Amygdala (tissue), 56 donors: ENCODE data around the gene NR1I3.
A peak's percentile ranks its signal among the peaks of the same experiment; 100 is the strongest.
"Not testable (repeated sequence)": the region's sequence is repeated elsewhere in the genome, so short reads cannot be mapped to it uniquely, and the experiment has no call there.

Experiments used
- DNase-seq, 56 donors: peaks; one replicate each; lab custom pipeline; 2025; lab: John Stamatoyannopoulos, UW

NR1I3 gene

DNA sequence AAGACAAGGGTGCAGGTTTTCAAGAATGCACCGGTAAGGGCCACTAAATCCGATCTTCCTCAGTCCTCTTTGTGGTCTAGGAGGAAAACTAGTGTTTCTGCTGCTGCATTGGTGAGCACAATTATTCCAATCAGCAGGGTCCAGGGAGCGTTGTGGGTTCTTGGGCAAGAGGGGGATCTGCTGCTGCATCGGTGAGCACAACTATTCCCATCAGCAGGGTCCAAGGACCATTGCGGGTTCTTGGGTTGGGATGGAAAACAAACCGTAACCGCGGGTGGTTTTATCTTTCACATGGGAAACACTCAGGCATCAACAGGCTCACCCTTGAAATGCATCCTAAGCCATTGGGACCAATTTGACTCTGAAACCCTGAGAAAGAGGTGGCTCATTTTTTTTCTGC lies 13.6 kb upstream of the NR1I3 start:
- DNase-seq = no peak

DNA sequence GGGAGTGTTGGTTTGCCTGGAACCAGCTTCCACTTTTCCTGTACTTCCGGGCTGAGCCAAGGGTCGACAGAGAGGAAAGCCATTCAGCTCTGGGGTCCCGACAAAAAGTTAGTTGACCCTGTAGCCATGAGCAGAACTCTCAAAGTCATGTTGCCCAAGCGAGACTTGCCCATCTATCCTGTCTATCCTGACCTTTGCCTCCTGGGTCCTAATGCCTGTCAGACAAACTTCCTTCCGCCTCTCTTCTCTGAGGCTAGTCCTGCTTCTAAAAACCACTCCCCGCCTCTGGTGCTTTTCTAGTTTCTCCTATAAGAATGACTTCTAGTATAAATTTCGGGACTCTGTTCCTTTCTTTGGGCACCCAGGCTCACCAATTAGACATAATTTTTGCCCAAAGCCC lies 12.8 kb upstream of the NR1I3 start:
- no peak for DNase-seq

- not testable (repeated sequence) for DNase-seq
These were observed 12.1 kb upstream of the NR1I3 start for GRCh38 chr1:161250100-161250499.

GRCh38 chr1:161244888-161245287 lies 6.9 kb upstream of the NR1I3 start:
- DNase-seq = no peak

GRCh38 chr1:161242313-161242712 lies 4.3 kb upstream of the NR1I3 start:
- no peak for DNase-seq

GRCh38 chr1:161241682-161242081 lies 3.7 kb upstream of the NR1I3 start:
- no peak for DNase-seq

- DNase-seq = no peak
These were observed 1.8 kb downstream of the NR1I3 start for GRCh38 chr1:161235957-161236775.

DNA sequence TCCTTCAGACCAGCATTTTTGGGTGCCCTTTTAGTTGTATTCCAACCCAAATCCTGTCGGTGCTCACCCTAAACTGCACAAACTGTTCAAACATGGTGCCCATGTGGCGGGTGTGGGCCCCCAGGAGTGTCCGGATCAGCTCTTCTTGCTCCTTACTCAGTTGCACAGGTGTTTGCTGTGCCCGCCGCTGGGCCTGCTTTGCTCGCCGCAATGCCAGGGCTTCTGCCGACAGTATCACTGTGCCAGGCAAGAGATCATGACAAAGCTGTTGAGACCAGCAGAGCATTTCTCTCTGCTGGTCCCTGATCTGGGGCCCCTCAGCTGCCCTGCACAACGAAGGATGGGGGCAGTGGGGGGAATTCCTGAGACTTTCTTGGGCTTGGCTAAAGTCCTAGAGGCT lies 4.9 kb downstream of the NR1I3 start:
- DNase-seq = no peak

- no peak for DNase-seq
These were observed 7.2 kb downstream of the NR1I3 start for GRCh38 chr1:161230762-161231161.

DNA sequence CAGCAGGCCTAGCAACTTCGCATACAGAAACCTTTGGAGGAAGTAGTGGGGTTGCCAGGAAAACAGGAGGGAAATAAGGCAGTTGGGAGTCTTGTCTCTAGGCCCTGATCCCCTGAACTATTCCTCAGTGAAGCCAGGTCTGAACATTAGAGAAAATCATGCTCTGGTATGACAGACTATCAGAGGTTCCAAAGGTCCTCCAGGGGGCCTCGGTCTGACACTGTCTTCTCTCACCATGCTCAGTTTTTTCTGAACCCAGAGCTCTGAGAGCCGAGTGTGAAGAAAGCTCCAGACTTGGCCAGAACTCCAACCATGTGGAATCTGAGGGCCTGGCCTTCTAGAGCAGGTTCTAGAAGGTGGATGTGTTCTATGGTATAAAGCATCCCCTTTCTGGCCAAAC lies 8.1 kb downstream of the NR1I3 start:
- no peak for DNase-seq

- DNase-seq = no peak
These were observed 10.0 kb downstream of the NR1I3 start for GRCh38 chr1:161228032-161228431.

GRCh38 chr1:161227196-161227871 lies 10.7 kb downstream of the NR1I3 start:
- peak in 55 of 56 donors; percentile 8 to 89 (median 58) for DNase-seq

DNA sequence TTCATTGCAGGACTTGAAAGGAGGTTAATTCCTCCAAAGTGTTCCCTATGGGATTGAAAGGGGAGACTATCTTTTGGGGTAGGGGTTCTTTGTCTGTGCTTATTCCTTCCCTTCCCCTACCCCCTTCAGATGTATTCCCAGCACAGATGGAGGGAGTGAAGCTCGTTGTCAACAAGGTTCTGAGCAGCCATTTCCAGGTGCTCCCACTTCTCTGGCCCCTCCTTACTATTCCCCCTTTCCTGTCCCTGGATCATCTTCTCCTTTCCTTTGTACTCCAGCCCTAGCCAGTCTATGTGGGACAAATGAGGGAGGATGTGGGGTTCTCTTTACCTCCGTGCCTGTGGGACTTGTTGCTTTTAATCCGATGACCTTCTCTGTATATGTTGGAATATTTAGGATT lies 11.2 kb downstream of the NR1I3 start:
- no peak for DNase-seq

DNA sequence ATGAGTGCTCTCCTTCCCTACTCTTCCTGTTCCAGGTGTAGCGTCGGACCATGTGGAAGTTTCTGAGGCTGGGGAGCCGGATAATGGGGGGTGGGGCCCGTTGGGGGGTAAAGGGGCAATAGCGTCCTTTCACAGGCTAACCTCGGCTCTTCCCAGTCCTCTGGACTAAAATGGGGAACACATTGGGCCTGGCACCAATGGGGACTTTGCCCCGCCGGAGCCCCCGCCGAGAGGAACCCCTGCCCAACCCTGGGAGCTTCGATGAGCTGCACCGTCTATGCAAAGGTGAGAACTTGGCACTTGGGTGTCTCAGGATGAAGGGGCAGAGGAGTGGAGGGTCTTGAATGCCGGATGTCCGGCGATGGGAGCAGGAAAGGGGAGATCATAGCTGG lies 11.7 kb downstream of the NR1I3 start:
- peak in 2 of 56 donors; percentile 6 to 39 for DNase-seq

GRCh38 chr1:161225534-161226319 lies 12.3 kb downstream of the NR1I3 start, which contains the start of gene TOMM40L:
Gene TOMM40L (plus strand): TSS chr1:161226060. CDS start chr1:161226490, 430 bp downstream.
- peak in 55 of 56 donors; percentile 26 to 96 (median 86) for DNase-seq

- DNase-seq = no peak
These were observed 12.8 kb downstream of the NR1I3 start for GRCh38 chr1:161225178-161225533.

GRCh38 chr1:161224695-161225087 lies 13.3 kb downstream of the NR1I3 start:
- not testable (repeated sequence) for DNase-seq

DNA sequence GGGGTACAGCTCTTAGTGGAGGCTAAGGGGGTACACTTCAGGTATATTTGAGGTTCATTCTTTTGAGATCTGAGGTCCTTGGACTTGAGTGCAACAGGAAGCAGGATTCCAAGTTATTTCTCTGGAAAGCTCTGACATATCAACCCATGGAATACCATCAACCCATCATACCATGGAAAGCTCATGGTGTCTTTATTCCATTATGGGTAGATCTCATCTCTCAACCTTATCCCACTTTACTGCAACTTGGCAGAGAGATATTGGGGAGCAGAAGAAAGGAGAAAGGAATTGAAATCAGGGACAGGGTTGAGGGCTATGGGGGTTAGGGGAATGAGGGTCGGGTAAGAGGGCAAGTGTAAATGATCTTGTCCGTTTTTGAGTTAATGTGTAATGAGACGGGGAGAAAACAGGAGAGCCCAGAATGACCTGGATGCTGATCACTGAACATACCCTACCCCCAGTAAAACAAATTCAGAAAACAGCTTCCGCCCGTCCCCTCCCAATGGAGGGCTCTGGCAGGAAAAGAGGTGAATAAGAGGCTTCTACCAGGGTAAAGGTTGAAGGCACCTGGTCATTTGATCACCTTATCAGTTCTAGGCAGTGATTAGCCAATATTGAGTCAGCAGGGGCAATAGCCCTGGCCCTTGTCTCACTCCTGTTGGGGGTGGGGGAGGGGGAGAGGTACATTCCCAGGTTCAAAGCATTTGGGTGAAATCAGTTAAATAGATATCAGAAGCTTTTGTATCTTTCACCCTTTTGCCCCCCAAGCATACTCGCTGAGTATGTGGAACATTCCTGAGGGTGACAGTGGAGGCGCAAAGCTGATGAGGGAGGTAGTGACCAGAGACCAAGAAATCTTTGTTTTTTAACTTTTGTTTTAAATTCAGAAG lies 14.0 kb downstream of the NR1I3 start:
- DNase-seq = no peak

DNA sequence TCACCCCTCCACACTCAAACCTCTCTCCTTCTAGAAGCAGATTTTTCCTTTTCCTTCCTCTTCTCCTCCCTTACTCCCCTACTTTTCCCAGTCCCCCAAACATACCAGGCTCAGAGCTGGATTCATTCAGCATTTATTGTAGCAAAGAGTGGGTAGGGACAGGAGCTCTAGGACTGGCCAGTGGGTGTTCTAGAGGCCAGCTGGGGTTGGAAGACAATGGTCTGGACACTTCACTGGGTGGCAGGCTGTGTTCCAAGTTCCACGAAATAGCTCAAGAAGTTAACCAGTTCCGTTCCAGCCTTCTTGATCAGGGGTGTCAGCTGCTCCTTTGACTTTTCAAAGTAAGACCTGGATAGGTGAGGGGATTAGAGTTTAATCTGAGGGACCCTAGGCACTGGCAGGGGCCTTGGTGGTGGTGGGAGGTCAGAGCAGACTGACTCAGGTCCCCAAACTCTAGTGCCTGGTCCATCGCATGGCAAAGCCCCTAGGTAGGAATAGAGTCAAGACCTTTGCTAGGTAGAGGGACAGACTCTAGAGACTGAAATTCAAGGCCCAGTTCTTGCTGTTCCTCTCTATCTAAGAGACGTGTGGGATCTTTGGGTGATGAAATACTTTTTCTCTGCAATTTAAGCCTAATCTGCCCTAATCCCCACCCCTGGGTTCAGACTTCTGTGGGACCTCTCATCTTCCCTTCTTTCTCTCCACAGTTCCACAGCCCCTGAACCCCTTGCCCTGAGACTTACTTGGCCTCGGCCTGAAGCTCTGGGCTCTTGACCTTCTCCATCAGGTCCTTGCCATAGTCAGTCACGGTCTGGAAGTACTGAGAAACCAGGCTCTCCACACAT lies 15.6 kb downstream of the NR1I3 start:
- no peak for DNase-seq
